NCI-H1694 (cell line): ENCODE results near the gene FREY1.

Source experiments
- DNase-seq: peaks from one replicate; lab custom pipeline; 2025; lab: John Stamatoyannopoulos, UW

The FREY1 gene

GRCh38 chr11:45870706-45871105 is 36.4 kb downstream of the FREY1 start:
- DNase-seq = no peak

- DNase-seq = no peak
Observed at GRCh38 chr11:45869551-45869950, 37.5 kb downstream of the FREY1 start.

- no peak for DNase-seq
Observed at GRCh38 chr11:45864041-45864440, 43.0 kb downstream of the FREY1 start.

GRCh38 chr11:45860764-45861510 is 46.1 kb downstream of the FREY1 start:
- no peak for DNase-seq

GRCh38 chr11:45860348-45860747 is 46.7 kb downstream of the FREY1 start:
- DNase-seq = no peak

GRCh38 chr11:45859661-45860140 is 47.4 kb downstream of the FREY1 start:
- peak; percentile 81 for DNase-seq

GRCh38 chr11:45858751-45859398 is 48.2 kb downstream of the FREY1 start:
- DNase-seq = no peak

GRCh38 chr11:45857961-45858474 is 49.1 kb downstream of the FREY1 start:
- no peak for DNase-seq
